Measurements from ENCODE around the gene ADH1A. TPM values are rescaled to one million over a fixed set of nuclear protein-coding genes. Genes with fewer than 3 reads are reported as not detected.
"Not testable (repeated sequence)": the region's sequence is repeated elsewhere in the genome, so short reads cannot be mapped to it uniquely, and the experiment has no call there.

Gene ADH1A
- total RNA-seq, 1 experiment from 2014 or later, result not detected

GRCh38 chr4:99234331-99235010 is 56.3 kb downstream of the ADH1A start:
- DNase-seq, result no peak

DNA sequence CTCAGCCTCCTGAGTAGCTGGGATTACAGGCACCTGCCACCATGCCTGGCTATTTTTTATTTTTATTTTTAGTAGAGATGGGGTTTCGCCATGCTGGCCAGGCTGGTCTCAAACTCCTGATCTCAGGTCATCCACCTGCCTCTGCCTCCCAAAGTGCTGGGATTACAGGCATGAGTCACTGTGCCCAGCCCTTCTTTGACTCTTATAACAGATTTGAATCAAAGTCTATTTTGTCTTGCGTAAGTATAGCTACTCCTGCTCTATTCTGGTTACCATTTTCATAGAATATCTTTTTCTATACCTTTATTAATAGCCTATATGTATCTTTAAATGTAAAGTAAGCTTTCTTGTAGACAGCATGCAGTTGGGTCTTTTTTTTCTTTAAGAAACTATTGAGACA is 57.4 kb downstream of the ADH1A start:
- not testable (repeated sequence) for DNase-seq; H3K9me3 ChIP-seq (replicated peaks); H3K36me3 ChIP-seq; H3K27me3 ChIP-seq; H3K4me3 ChIP-seq; H3K4me1 ChIP-seq; H3K27ac ChIP-seq

More at GRCh38 chr4:99234331-99235010, 56.3 kb downstream of the ADH1A start:
- Histone ChIP-seq H3K36me3 (no peaks in the 10 kb centered on the region), H3K9me3 (replicated peaks) (no peaks in the 10 kb centered on the region), H3K4me3 (no peak overlapping the region), H3K27me3 (no peaks in the 10 kb centered on the region), H3K27ac (no peak overlapping the region), H3K4me1 (no peaks in the 10 kb centered on the region)

- not testable (repeated sequence) for DNase-seq; H3K4me3 ChIP-seq; H3K9me3 ChIP-seq (replicated peaks)
Measured at GRCh38 chr4:99228706-99229105, 62.1 kb downstream of the ADH1A start.

DNA sequence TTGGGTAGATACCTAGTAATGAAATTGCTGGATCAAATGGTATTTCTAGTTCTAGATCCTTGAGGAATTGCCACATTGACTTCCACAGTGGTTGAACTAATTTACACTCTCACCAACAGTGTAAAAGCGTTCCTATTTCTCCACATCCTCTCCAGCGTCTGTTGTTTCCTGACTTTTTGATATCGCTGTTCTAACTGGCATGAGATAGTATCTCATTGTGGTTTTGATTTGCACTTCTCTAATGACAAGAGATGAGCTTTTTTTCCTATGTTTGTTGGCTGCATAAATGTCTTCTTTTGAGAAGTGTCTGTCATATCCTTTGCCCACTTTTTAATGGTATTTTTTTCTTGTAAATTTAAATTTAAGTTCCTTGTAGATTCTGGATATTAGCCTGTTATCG is 63.1 kb downstream of the ADH1A start:
- not testable (repeated sequence) for H3K27ac ChIP-seq; H3K4me1 ChIP-seq; H3K36me3 ChIP-seq; H3K4me3 ChIP-seq; H3K27me3 ChIP-seq; DNase-seq; H3K9me3 ChIP-seq (replicated peaks)

More at GRCh38 chr4:99228706-99229105, 62.1 kb downstream of the ADH1A start:
- not testable (repeated sequence) for H3K27me3 ChIP-seq, H3K27ac ChIP-seq, H3K36me3 ChIP-seq, H3K4me1 ChIP-seq

Other genes starting within 250 kb of the ADH1A start
- gene ADH5, start 202.2 kb downstream of the ADH1A start, total RNA-seq (2014; rRNA removed; shearing (Covaris generic)), result 91.7 and 93.2 TPM in 2 replicates
- gene ADH4, start 146.7 kb downstream of the ADH1A start, total RNA-seq (2014; rRNA removed; shearing (Covaris generic)), result not detected in 2 replicates
- not detected in 2 replicates for gene ADH6, start 71.7 kb downstream of the ADH1A start, total RNA-seq (2014; rRNA removed; shearing (Covaris generic))
- not detected in 2 replicates for gene ADH1B, start 30.4 kb upstream of the ADH1A start, total RNA-seq (2014; rRNA removed; shearing (Covaris generic))
- not detected in 2 replicates for gene ADH1C, start 61.8 kb upstream of the ADH1A start, total RNA-seq (2014; rRNA removed; shearing (Covaris generic))
- not detected in 2 replicates for gene ADH7, start 144.4 kb upstream of the ADH1A start, total RNA-seq (2014; rRNA removed; shearing (Covaris generic))
- not detected in 2 replicates for gene C4orf17, start 220.0 kb upstream of the ADH1A start, total RNA-seq (2014; rRNA removed; shearing (Covaris generic))

Measured in SJCRH30 (cell line).